HG03521 (cell line): ENCODE measurements around the gene ABHD16B.
A peak's percentile ranks its signal among the peaks of the same experiment; 100 is the strongest.

ENCODE experiments used
- ATAC-seq: cut with Tn5 transposase; IDR thresholded peaks from one replicate; pipeline ENCODE4 v1.9.1; 2021; ENCODE audit warnings: mild to moderate bottlenecking, moderate library complexity; ENCODE audit not compliant: unreplicated experiment

ABHD16B gene

GRCh38 chr20:63861365-63861934, at the start of gene ABHD16B:
TSS of gene ABHD16B (plus strand) at chr20:63861498. CDS start at chr20:63861541, 43 bp downstream.
- no peak for ATAC-seq

GRCh38 chr20:63814891-63815614, 46.2 kb upstream of the ABHD16B start:
- no peak for ATAC-seq

- no peak for ATAC-seq
Measured at GRCh38 chr20:63815615-63816253, 45.6 kb upstream of the ABHD16B start.

- no peak for ATAC-seq
Measured at GRCh38 chr20:63819224-63819921, 41.9 kb upstream of the ABHD16B start.

GRCh38 chr20:63821811-63822210, 39.5 kb upstream of the ABHD16B start:
- ATAC-seq = no peak

- ATAC-seq = no peak
Measured at GRCh38 chr20:63822276-63822696, 39.0 kb upstream of the ABHD16B start.

GRCh38 chr20:63823691-63824311, 37.5 kb upstream of the ABHD16B start:
- no peak for ATAC-seq

- ATAC-seq = no peak
Measured at GRCh38 chr20:63825331-63826118, 35.8 kb upstream of the ABHD16B start.

- no peak for ATAC-seq
Measured at GRCh38 chr20:63826753-63827152, 34.5 kb upstream of the ABHD16B start.

- ATAC-seq = no peak
Measured at GRCh38 chr20:63828124-63828523, 33.2 kb upstream of the ABHD16B start.

- no peak for ATAC-seq
Measured at GRCh38 chr20:63828545-63828944, 32.8 kb upstream of the ABHD16B start.

- no peak for ATAC-seq
Measured at GRCh38 chr20:63828951-63829350, 32.3 kb upstream of the ABHD16B start.

- no peak for ATAC-seq
Measured at GRCh38 chr20:63829603-63829944, 31.7 kb upstream of the ABHD16B start.

- ATAC-seq = peak; percentile 9
Measured at GRCh38 chr20:63829945-63830835, 31.1 kb upstream of the ABHD16B start.

- ATAC-seq = peak; percentile 62
Measured at GRCh38 chr20:63830841-63831588, 30.3 kb upstream of the ABHD16B start, which contains the start of gene ZBTB46. TSS of gene ZBTB46 (minus strand) at chr20:63831264. CDS start at chr20:63790757, 40,507 bp downstream.

- no peak for ATAC-seq
Measured at GRCh38 chr20:63831646-63831992, 29.7 kb upstream of the ABHD16B start.

GRCh38 chr20:63831993-63832686, 29.2 kb upstream of the ABHD16B start:
- no peak for ATAC-seq
